RWPE2 (cell line): ENCODE measurements around the gene CDKN2AIPNL.
A peak's percentile ranks its signal among the peaks of the same experiment; 100 is the strongest.

Source experiments
- ATAC-seq: fragments of 200-7000 bp; cut with Tn5 transposase; 3 replicates; pipeline ENCODE4 v1.9.1; 2021; ENCODE audit warnings: low read depth
- DNase-seq: peaks from one replicate; pipeline ENCODE4 v3.0.0-alpha.2; 2020; ENCODE audit warnings: low spot score
- H3K27ac ChIP-seq: fragments of 450-650 bp; 2 replicates; pipeline ENCODE4 v1.5.1; 2017; ENCODE audit warnings: mild to moderate bottlenecking; ENCODE audit not compliant: poor library complexity, severe bottlenecking
- H3K27me3 ChIP-seq: fragments of 250-450 bp; sonication (Bioruptor Pico); 2 replicates; pipeline ENCODE4 v1.5.1; 2021; ENCODE audit warnings: mild to moderate bottlenecking, moderate library complexity; ENCODE audit not compliant: insufficient read depth, poor library complexity, severe bottlenecking
- H3K36me3 ChIP-seq: fragments of 250-450 bp; sonication (Bioruptor Pico); 2 replicates; pipeline ENCODE4 v1.5.1; 2020; ENCODE audit warnings: low read depth, mild to moderate bottlenecking, moderate library complexity
- H3K4me1 ChIP-seq: fragments of 250-450 bp; sonication (Bioruptor Pico); 2 replicates; pipeline ENCODE4 v1.5.1; 2021; ENCODE audit warnings: mild to moderate bottlenecking, moderate library complexity; ENCODE audit not compliant: insufficient read depth, poor library complexity, severe bottlenecking
- H3K4me3 ChIP-seq: fragments of 250-450 bp; sonication (Bioruptor Pico); 2 replicates; pipeline ENCODE4 v1.5.1; 2021; ENCODE audit warnings: mild to moderate bottlenecking, moderate library complexity; ENCODE audit not compliant: severe bottlenecking
- H3K9me3 ChIP-seq: fragments of 250-450 bp; sonication (Bioruptor Pico); 2 replicates; pipeline ENCODE4 v1.5.1; 2021; ENCODE audit warnings: mild to moderate bottlenecking, moderate library complexity; ENCODE audit not compliant: severe bottlenecking
- CTCF ChIP-seq: fragments of 450-650 bp; IDR thresholded peaks from one replicate; pipeline ENCODE4 v1.5.1; 2017; ENCODE audit warnings: mild to moderate bottlenecking, moderate library complexity; ENCODE audit not compliant: poor library complexity, severe bottlenecking

CDKN2AIPNL gene

GRCh38 chr5:134397196-134397595 lies 14.5 kb downstream of the CDKN2AIPNL start:
- Histone ChIP-seq H3K4me1 (no peaks in the 10 kb centered on the region), H3K36me3 (peaks cover 60% of the 10 kb centered on the region), H3K27me3 (no peaks in the 10 kb centered on the region), H3K27ac (no peak overlapping the region), H3K9me3 (no peaks in the 10 kb centered on the region), H3K4me3 (no peak overlapping the region)
- DNase-seq (no peak), ATAC-seq (peak; percentile 6; the same call in 1 of the 3 replicates)
- no peak for TF ChIP-seq CTCF

DNA sequence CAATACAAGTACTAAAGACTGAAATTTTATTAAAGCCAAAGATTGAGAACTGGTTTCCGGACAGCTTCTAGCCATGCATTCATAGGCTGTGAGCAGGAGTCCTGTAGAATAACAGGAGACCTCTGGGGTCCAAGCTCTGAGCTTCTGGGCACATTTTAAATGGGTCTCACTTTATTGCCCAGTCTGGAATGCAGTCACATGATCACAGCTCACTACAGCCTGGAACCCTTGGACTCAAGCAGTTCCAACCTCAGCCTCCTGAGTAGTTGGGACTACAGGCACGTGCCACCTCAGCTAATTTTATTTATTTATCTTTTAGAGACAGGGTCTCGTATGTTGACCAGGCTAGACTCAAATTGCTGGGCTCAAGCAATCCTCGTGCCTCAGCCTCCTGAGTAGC lies 15.4 kb downstream of the CDKN2AIPNL start:
- no peak for DNase-seq
- Histone ChIP-seq H3K9me3 (no peaks in the 10 kb centered on the region), H3K27ac (no peak overlapping the region), H3K4me1 (peaks cover 3% of the 10 kb centered on the region), H3K27me3 (no peaks in the 10 kb centered on the region), H3K4me3 (no peak overlapping the region), H3K36me3 (peaks cover 60% of the 10 kb centered on the region)
- no peak for TF ChIP-seq CTCF
- ATAC-seq: no peak

- peaks cover 71% of the 10 kb centered on the region for H3K36me3 ChIP-seq
- no peak overlapping the region for H3K4me3 ChIP-seq
- H3K27ac ChIP-seq: no peak overlapping the region
- peaks cover 3% of the 10 kb centered on the region for H3K4me1 ChIP-seq
- no peaks in the 10 kb centered on the region for H3K9me3 ChIP-seq
- DNase-seq: no peak
- no peak for ATAC-seq
- no peaks in the 10 kb centered on the region for H3K27me3 ChIP-seq
- TF ChIP-seq CTCF: no peak
These were observed 16.7 kb downstream of the CDKN2AIPNL start for GRCh38 chr5:134394932-134395331.

GRCh38 chr5:134392301-134392700 lies 19.4 kb downstream of the CDKN2AIPNL start:
- ATAC-seq: no peak
- no peak overlapping the region for H3K4me3 ChIP-seq
- H3K27ac ChIP-seq: no peak overlapping the region
- H3K27me3 ChIP-seq: no peaks in the 10 kb centered on the region
- DNase-seq: no peak
- H3K4me1 ChIP-seq: peaks cover 3% of the 10 kb centered on the region
- no peaks in the 10 kb centered on the region for H3K9me3 ChIP-seq
- no peak for TF ChIP-seq CTCF
- H3K36me3 ChIP-seq: peaks cover 93% of the 10 kb centered on the region

DNA sequence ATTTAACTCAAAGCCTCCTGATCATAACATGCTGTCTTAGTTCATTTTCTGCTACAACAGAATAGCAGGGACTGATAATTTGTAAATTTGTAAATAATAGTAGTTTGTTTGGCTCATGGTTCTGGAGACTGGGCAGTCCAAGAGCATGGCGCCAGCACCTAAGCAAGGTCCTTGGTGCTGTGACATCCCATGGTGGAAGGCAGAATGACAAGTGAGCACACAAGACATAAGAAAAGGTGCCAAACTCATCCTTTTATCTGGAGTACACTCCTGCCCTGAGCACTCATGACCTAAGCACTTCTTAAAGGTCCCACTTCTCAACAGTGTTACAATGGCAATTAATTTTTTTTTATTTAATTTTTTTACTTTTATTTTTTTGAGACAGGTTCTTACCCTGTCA lies 24.2 kb downstream of the CDKN2AIPNL start:
- H3K4me1 ChIP-seq: peaks cover 3% of the 10 kb centered on the region
- H3K27me3 ChIP-seq: no peaks in the 10 kb centered on the region
- TF ChIP-seq CTCF: no peak
- DNase-seq: no peak
- H3K4me3 ChIP-seq: no peak overlapping the region
- no peak for ATAC-seq
- H3K9me3 ChIP-seq: no peaks in the 10 kb centered on the region
- no peak overlapping the region for H3K27ac ChIP-seq
- peaks cover 100% of the 10 kb centered on the region for H3K36me3 ChIP-seq
